Mammary epithelial cell (primary cell): ENCODE results near the gene TMEM106A.

ENCODE experiments used
- CTCF ChIP-seq, 2 donors: IDR thresholded peaks in 1 of 2; conservative IDR thresholded peaks in 1 of 2; 2 replicates each; pipeline ENCODE4 v1.5.1; 2011 to 2012; ENCODE audit warnings: inconsistent platforms in 2 of 2, low read length in 2 of 2, mild to moderate bottlenecking in 2 of 2, control low read depth in 1 of 2, low read depth in 1 of 2; ENCODE audit not compliant: insufficient read depth in 1 of 2; ENCODE audit errors: extremely low read depth in 1 of 2
- EZH2 ChIP-seq: IDR thresholded peaks from 2 replicates; pipeline ENCODE4 v1.6.1; 2012; ENCODE audit warnings: low read length, inconsistent platforms, borderline replicate concordance

- no peak for TF ChIP-seq CTCF (conservative IDR thresholded peaks at IDR 0.05 in 1 of 2, IDR thresholded peaks at IDR 0.05 in 1 of 2; ENCODE audit: extremely low read depth in 1 of 2, insufficient read depth in 1 of 2, low read depth in 1 of 2, low read length in 2 of 2)
- TF ChIP-seq EZH2: no peak
These were observed 1.9 kb downstream of the TMEM106A start for GRCh38 chr17:43213545-43213944.
